ENCODE measurements around the gene CHMP4A.

Gene CHMP4A, protein sequence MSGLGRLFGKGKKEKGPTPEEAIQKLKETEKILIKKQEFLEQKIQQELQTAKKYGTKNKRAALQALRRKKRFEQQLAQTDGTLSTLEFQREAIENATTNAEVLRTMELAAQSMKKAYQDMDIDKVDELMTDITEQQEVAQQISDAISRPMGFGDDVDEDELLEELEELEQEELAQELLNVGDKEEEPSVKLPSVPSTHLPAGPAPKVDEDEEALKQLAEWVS

DNA sequence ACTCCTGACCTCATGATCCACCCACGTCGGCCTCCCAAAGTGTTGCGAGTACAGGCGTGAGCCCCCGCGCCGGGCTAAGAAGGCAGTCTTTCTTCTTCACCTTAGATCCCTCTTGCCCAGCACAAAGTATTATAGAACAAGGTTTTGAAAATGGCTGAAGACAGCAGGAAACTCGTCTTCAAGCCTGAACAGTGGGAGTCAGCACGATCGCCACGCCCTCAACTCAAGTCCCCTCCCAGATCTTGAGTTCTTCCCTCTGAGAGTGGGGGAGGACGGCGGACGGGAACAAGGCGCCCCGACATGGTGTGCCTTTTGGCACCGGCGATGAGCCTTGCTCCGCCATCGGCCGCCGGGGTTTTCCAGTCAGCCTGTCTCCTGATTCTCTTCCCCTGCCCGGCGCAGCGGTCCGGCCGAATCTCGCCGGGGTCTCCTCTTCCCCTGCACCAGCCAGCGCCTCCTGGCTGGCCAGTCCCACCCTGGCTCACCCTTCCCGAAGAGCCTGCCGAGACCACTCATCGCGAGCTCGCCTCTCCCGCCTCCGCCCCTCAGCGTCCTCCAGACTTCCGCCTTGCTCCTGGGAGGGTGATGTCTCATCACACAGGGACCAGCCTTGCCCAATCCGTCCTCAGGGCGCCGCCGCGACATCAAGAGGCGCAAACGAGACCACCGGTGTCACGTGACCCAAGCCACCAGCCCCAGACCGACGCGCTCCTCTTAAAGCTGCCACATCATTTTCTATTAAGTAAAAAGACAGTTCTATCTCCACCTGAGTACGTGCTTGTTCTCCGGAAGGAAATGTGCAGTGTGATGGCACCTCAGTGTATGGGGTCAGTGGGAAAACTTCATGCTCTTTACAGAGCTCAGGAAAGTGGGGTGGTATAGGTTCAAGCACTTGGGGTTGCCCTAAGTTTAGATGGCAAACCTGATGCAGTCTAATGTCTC is at the start of gene CHMP4A:
Gene CHMP4A (minus strand): TSS at position 565 of the 942 bp plus-strand sequence. CDS start 49 bp downstream, at position 516.
- DNase-seq, result peak; percentile 92

DNA sequence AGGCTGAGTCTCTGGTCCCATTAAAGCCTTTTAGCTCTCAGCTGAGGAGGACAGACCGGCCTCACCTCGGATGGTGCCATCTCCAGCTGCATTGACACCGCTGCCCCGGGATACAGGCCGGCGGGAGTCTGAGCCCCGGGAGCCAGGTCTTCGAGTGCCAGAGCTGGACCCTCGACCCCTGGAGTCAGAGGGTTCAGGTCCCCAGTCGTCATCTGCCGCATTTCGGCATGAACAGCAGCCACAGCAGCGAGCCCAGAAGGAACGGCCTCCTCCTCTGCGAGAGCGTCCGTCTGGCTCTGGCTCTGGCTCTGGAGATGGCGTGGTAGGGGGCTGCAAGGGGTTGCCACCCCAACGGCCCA is 48.7 kb upstream of the CHMP4A start:
- no peak for DNase-seq

GRCh38 chr14:24261256-24261968 is 48.1 kb upstream of the CHMP4A start:
- no peak for DNase-seq

- no peak for DNase-seq
These were observed 47.5 kb upstream of the CHMP4A start for GRCh38 chr14:24260780-24261157.

GRCh38 chr14:24260026-24260779 is 46.9 kb upstream of the CHMP4A start:
- no peak for DNase-seq

DNA sequence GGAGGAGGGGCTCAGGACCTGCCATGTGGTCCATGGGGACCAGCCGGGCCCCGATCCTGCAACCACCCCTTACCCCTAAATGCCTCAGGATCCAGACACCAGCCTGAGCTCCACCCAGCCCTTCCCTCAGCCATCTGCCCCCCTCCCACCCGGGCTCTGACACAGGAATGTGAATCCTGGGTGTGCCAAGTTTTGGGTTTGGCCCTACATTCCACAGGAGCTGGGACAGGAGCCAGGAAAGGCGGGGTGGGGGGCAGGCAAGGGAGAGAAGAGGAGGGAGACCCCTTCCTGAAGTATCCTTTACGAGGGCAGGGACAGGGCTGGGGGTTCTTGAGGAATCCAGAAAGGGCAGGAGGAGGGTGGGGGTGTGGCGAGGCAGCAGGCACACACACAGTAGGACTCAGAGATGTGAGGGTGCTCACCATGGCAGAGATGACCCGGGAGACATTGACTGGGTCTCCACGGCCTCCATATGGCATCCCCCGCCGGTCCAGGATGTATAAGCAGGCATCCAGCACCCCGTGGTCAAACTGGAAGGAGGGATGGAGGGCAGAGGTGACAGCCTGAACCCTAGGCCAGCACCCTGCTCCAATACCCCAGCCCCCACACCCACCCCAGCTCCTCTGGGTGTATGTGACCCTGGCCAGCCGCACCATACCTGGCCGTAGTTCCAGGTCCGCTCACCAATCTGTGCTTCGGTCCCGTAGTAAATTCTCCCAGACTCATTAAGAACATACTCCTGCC is 46.2 kb upstream of the CHMP4A start:
- no peak for DNase-seq

DNA sequence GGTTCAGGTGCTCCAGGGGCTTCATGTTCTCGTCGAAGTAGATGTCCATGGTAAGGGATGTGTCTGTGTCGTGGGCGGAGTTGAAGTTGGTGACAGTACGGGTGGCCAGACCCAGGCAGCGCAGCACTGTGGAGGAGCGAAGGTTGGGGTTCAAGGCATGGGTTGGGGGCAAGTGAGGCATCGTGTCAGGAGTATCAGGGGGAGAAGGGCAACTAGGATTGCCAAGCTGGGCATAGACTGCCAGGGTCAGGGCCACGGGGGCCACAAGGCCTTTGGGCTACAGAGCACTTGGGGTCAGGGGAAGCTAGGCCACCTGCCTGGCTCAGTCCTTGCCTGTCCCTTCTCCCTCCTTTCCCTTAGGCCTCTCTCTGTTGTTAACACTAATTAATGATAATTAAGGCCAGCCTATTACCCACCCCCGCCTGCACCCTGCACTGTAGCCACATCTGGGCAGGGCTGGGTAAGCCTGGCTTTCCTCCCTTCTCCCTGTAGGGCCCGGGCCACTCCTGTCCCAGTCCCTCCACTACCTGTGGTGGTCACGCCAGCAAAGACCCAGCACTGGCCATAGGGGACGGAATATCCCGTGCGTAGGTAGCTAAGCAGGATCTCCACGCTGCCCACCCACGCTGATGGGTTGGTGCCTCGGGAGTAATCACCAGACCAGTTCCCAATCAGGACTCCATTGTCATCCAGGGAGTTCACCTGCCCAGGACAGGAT is 45.4 kb upstream of the CHMP4A start:
- no peak for DNase-seq

DNA sequence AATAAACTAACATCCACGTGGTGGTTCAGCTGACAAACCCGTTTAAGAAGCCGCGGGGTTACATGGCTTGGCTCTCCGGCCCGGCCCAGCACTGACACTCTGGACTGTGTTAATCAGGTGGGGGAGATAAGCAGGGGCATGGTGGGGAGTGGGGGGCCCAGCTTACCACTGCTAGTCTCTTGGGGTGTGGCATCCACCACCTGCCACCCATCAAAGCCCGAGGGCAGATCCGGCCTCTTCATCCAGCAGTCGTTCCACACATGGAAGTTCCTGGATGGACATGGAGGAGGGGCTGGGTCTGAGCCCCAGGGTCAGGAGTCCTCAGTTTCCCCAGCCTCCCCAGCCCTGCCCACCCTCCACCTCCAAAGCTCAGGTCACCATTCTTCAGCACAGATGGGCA is 44.8 kb upstream of the CHMP4A start:
- no peak for DNase-seq

DNA sequence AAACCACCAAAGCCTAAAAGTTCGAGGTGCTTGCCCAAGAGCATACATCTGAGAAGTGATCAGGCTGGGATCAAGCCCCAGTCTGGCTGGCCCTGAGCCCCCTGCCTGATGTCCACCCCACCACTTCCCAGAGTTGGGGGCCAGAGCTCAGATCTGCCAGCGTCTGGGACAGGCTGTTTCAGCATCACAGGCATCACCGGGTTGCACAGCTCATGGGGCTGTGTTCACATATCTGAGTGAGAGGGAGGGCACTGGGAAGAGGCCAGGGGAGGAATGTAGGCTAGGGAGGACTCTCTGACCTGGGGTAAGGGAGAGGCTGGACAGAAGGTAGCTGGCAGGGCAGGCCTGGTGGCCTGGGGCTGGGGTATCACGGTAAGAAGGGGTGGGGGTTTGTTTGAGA is 43.7 kb upstream of the CHMP4A start:
- DNase-seq, result no peak

DNA sequence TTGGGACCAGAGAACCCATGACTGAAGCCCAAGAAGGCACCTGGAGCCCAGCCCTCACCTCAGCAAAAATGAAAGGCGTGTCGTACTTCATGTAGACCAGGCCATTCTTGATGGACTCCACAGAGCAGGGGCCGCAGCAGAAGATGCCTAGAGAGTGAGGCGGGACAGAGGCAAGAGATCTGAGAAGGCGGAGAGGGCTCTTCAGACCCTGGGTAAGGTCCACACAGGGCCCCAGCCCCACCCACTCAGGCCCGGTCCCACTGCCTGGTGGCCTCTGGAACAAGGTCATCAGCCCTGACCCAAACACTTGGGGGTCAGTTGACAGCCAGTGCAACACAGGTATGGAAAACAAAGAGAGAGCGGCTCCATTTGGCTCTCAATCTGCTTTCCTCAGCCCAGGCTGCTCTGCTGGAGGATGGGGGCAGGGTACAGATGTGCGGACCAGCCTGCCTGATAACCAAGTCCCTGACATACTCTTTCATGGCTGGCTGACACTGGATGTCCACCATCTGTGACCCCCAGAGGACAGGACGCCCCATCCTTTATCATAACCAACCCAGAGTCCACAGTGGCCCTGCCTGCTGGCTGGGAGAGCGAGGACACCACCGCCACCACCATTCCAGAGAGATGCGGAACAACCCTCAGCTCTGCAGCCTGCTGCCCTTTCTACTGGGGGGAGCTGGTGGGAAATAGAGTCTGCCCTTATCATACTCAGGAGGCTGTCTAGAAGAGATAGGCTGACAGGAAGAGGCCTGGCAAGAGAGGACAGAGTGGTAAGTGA is 42.8 kb upstream of the CHMP4A start:
- no peak for DNase-seq

DNA sequence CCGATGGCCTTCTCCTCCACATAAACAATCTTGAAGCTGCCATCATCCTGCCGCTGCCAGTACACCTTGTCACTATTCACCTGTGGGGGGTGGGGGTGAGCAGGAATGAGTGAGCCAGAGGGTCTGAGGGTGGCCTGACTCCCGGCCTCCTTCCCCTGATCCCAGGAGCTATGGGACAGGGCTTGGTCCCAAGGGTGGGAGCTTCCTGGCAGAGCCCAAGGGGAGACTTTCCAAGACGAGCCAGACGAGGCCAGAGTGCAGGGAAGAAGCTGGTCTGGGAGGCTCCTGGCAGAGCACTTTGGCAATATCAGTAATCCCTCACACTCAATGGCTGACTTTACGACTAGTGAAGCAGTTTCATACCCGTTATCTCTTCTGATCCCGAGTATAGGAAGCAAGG is 42.1 kb upstream of the CHMP4A start:
- DNase-seq, result no peak

- DNase-seq, result no peak
These were observed 41.5 kb upstream of the CHMP4A start for GRCh38 chr14:24254630-24255392.

- DNase-seq, result no peak
These were observed 40.6 kb upstream of the CHMP4A start for GRCh38 chr14:24253936-24254335.

DNA sequence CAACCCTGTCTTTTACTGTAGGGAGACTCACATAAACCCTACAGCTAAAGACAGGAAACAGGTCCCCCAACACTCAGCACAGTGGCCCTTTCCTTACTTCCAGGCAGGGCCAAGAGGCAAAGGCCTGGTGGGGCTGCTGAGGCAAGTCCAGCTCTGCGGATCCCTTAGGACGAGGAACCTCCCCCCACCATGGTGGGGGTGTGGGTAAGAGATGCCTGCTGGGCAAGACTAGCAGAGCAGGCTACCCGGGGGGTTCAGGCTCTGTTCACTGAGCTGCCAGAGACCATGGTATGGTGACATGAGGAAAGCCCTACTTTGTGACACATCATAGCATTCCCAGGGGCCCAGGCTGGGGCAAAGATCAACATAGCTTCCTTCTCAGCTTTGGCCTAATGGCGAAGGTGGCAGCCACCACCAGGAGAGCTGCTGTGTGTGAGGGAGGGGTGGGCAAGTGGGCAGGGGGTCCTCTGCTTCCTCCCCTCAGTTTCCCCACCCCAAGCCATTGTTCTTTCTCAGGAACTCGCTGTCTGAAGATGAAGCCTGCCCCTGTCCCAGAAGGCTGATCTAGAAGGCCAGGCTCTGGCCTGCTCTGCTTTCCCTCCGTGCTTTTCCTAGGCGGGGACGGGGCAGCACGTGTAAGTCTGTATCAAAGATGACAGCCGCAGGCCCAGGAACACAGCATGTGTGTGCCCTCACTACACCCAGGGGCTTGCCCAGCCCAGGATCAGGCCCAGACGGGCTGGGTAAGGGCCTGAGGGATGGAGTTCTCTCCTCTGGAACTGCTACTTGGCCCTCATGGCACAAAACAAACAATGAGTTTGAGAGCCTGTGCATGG is 39.2 kb upstream of the CHMP4A start:
- no peak for DNase-seq

DNA sequence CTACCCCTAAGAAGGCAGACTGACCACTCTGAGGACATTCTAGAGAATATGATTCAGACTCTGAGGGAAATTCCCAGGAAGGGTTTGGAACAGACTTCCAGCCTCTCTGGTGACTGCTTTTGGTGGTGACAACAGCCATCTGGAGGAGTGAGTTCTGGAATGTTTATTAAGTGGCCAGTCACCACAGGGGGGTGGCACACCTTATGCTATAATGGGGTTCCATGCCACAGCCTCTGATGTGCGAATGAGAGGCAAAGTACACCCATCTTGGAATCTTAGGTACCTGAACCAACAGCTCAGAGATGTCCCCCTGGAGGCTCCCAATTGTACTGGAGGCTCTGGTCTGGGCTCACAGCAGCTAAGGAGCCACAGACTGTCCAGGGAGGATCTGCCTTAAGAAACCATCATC is 38.6 kb upstream of the CHMP4A start:
- DNase-seq, result no peak

DNA sequence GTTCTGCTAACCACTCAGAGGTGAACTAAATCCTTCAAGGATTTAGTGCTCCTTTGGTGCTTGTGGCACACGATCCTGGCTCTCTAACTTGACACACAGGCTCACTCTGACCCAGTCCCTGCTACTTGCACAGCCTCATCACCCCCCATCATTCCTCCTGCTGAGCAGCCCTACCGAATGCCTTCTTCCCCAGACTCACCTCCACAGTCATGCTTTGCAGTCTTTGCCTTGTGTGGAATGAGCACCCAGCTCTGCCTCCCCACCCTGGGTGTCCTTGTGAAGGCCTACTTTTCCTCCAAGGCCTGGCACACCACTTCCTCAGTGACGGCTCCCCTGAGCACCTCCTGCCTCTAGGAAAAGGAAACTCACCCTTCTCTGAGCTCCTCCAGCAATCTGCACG is 37.1 kb upstream of the CHMP4A start:
- no peak for DNase-seq

DNA sequence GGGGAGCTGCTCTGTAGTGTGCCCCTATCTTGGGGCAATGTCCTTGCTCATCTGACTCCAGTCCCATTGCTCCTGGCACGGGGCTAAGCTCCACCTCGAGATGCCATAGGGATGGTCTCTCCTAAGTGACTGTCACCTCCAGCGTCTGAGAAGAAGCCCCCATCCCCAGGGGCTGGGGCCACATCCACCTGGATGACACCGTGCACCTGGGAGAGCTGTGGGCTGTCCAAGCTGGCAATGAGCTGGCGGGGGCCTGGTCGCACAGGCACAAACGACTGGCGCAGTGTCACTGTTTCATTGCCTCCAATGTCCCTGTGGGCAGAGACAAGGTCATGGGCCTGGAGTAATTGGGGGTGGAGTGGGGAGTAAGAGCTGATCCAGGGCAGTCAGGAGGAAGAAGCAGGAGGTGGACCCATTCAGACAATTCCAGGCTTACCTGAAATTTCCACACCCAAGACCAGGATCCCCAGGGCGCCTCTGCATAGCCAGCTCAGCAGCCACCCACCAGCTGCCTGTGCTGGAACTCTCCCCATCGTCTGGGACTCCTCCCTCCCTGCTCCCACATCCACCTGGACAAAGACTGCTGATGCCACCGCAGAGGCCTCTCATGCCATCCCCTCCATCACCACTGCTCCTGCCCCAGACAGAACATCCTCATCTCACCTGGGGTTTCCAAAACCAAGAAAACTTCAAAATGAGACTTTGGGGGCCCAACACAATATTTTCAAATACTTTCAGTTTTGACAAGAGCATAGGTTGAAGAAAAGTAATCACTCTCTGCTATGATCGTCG is 36.1 kb upstream of the CHMP4A start:
- DNase-seq, result no peak

DNA sequence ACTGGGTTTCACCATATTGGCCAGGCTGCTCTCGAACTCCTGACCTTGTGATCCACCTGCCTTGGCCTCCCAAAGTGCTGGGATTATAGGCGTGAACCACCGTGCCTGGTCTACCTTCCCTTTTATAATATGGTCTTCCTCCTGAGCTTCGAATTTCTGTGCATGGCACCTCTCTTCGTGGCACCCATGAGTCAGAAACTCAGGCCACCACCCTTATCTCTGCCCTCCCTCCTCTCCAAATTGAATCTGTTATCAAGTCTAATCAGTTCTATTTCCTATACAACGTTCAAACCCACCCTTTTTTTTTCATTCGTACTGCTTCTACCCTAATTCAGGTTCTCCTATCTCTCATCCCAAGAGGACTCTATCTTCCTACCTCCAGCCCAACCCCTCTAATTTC is 34.1 kb upstream of the CHMP4A start:
- DNase-seq, result no peak

Data from AML-193 (cell line).